Measurements from ENCODE around the gene TNFRSF8.

Gene TNFRSF8

DNA sequence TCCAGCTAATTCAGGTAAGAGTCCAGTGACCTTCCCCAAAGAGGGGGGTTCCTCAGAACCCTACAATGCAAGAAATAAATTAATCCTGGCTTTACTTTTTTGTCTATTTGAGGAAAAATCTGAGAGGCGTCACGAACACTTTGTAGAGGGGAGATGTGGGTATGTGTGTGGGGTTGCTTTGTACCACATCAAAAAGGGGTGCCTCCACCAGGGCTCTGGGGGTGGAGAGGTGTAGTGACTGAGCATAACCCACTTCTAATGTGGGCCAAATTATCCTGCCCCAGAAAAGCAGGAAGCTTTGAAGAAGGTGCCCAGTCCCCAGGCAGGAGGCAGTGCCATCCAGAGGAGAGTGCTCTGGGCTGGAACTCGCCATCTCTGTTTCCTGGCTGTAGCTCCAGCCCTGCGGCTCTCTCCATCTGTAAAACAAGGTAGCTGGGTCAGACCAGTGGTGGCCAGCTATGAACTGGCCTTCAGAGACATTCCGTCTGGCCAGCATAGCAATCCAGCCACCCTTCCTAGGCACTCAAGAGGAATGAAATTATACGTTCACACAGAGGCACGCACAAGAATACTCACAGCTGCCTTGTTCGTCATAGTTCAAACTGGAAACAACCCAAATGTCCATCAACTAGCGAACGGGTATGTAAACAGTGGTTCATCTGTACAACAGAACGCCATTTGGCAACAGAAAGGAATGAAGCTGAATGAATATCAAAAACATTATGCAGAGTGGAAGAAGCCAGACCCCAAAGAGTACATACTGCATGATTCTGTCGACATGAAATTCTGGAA is 58.3 kb downstream of the TNFRSF8 start:
- DNase-seq (ENCODE audit: low read depth), result no peak

DNA sequence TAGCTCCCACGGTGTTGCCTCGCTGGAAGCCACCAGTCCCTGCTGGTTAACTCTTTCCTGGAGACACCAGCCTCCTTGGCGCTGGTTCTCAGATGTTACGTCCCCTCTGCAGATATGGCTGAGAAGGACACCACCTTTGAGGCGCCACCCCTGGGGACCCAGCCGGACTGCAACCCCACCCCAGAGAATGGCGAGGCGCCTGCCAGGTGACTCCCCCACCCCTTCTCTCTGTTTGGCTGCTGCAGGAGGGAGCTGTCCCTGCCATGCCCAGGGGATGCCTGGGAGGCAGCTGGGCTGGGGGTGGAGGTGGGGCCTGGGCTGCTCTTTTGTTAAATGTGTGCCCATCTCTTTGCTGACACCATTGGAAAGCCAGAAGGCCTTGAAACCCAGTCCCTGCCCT is 60.1 kb downstream of the TNFRSF8 start:
- DNase-seq (ENCODE audit: low read depth), result no peak

DNA sequence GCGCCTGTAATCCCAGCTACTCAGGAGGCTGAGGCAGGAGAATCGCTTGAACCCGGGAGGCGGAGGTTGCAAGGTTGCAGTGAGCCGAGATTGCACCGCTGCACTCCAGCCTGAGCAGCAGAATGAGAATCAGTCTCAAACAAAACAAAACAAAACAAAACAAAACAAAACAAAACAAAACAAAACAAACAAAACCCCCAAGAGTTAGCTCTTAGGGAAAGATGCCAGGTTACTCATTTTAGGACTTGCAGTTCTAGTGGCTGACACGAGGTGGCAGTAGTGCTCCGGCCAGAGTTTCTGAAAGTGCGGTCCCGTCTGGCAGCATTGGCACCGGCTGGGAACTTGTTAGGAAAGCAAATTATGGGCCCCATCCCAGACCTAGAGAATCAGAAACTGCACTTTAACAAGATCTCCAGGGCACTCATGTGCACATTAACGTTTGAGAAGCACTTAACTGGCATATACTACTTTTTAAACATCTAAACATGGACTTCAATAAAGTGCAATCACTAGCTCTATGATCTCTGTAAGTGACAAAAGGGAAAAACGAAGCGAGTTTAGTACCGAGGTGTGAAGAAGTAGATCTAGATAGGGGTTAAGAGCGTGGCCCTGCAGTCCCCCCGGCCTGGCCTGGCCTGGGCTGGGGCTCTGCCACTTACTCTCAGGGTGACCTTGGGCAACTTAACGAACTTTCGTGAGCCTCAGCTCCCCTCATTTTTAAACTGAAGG is 61.8 kb downstream of the TNFRSF8 start:
- DNase-seq (ENCODE audit: low read depth), result peak; percentile 68

DNA sequence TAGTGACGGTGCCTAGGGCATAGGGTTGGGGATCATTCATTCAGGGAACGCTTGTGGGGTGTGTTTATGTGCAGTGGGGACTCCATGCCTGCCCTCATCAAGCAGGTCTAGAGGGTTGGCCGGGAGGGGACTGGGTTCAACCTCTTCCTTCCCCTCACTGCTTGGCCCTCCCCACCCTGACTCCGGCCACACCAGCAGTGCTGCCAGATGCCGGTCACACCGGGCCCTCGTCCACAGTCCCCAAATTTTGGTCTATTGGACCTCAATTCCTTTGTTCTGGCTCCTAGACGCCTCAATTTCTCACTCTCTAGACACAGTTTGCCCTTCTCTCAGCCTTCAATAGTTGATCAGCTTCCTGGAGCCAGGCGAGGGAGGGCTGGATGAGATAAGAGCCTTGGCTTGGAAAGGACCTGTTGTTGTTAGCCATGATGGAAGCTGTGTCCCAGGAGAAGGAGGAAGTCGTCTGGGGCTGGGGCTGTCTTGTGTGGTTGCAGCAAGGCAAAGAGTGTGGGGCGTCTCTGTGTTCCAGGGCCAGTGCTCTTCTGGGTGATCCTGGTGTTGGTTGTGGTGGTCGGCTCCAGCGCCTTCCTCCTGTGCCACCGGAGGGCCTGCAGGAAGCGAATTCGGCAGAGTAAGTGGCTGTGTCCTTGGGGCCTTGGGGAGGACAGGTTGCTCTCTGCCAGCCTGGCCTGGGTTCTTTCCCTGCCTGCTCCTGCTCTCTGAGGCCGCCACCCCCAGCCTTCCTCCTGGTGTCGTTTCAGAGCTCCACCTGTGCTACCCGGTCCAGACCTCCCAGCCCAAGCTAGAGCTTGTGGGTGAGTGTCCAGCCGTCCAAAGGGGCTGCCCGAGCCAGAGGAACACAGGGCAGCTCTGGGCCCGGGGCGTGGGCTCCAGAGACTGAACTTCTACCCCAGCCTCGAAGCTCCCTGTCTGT is 62.6 kb downstream of the TNFRSF8 start:
- DNase-seq (ENCODE audit: low read depth), result no peak

DNA sequence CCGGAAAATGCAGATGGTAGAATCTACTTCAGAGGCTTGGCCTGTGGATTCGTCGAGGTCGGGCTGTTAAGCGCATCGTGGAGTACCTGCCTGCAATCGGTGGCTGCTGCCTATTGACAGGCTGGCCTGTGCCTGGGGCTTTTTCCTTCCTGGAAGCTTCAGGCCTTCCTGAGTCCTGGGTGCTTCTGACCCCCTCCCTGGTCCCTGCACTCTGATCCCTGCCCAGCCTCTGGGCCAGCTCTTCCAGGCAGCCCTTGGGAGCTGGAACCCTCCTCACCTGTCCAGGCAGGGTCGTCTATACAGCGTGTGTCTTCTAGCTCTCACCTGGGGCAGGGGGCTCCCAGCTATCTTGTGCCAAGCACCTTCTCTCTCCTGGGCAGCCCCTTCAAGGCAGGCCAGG is 63.7 kb downstream of the TNFRSF8 start:
- DNase-seq (ENCODE audit: low read depth), result no peak

DNA sequence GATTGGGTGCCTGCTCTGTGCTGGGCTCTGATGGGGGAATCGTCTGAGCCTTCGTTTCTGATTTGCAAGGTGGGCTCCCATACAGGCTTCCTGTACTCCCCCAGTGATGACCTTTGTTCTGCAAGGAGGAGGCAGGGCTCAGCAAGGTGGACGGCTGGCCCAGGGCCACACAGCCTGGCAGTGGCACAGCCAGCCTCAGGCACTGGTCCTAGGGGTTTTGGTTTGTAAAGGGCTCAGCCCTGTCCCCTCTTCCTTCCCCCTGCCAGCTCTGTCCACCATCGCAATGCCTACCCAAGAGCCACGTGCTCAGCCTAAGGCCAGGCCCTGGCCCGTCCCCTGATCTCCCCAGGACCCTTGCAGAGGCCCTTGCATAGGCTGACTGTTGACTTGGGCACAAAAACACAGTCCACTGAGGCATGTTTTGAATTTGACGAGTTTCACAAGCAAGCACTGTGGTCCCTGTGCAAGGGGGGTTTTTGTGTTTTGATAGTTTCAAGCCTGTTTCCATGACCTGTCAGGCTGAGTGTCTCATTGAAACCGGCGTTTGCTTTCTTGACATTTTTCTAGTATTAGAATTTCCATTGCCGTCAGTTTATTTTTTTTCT is 64.2 kb downstream of the TNFRSF8 start:
- no peak for DNase-seq (ENCODE audit: low read depth)

DNA sequence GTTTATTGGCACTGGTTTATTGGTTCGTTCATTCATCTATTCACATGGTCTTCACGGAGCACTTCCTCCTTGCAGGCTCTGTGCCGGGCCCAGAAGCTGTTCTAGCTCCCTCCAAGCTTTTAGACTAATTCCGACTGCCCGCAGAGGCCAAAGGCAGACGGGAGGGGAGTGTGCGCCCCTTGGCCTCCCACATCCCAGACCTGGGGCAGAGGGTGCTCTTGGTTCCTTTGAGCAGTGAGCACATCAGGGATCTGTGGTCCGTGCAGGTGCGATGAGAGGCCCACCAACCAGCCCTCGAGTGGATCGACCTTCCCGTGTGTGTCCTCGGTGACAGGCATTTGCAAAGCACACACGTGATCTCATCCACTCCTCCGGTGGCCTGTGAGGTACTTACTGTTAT is 65.0 kb downstream of the TNFRSF8 start:
- no peak for DNase-seq (ENCODE audit: low read depth)

DNA sequence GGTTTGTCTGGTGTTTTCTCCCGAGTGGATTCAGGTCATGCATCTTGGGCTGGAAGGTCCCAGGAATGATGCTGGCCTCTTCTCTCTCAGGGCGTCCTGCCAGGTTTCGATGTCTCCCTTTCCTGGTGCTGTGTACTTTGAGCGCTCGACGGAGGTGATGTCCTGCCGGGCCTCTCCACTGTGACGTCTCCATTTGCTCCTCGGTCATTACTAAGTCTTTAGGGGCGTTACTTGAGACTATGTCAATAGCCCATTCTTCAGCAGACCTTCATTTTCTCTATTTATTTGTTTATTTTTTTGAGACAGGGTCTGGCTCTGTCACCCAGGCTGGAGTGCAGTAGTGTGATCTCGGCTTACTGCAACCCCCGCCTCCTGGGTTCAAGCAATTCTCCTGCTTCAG is 66.5 kb downstream of the TNFRSF8 start:
- no peak for DNase-seq (ENCODE audit: low read depth)

DNA sequence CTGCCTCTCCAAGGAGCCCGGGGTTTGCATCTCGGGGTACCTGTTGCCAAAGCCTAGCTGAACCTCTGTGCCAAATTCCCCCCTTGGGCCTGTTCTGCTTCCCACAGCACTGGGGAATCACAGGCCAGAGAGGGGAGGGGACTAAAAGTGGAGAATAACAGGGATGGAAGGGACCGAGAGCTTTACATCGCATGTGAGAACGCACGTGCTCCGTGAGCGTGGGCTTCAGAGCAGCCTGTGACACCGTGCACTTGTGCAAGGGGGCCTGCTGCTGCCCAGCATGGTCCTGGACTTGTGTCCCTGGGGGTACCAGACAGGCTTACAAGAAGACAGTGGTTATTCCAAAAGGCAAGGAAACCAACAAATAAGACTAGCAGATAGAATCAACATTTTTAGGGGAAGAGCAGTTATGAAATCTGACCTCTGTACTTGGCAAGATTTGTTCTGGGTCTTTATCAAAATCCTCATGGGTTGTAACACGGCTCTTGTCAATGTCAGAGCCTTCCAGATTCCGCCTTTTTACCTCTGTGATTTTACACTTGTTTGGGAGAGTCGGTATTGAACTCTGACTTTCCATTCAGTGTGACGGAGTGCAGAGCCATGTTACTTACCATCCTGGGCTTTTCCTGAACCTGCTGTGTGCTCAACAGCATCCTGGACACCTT is 67.5 kb downstream of the TNFRSF8 start:
- DNase-seq (ENCODE audit: low read depth), result no peak

DNA sequence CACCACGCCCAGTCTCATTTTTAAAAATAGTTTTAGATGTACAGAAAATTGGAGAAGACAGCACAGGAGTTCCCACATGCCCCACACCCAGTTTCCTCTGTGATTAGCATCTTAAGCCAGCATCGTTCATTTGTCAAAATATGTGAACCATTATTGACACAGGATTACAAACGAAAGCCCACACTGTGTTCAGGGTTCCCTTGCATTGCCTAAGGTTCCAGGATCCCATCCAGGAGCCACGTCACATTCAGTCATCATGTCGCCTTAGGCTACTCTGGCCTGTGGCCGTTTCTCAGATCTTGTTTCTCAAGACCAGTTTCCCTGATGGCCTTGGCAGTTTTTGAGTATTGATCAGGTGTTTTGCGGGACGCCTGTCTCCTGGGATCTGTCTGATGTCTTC is 69.0 kb downstream of the TNFRSF8 start:
- no peak for DNase-seq (ENCODE audit: low read depth)

DNA sequence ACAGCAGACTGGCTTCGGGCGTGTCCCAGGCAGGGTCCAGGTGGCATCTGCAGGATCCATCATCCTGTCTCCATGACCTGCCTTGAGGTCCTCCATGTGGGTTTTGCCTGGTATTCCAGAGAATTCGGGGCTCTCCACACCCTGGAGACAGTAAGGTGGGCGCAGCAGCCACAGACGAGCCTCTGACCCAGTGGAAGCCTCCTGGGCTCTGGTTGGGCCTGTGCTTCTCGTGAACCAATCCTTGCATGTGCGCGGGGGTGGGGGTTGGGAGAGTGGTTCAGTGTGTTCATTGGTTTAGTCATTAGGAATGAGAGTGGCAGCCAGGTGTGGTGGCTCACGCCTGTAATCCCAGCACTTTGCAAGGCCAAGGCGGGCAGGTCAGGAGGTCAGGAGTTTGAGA is 71.6 kb downstream of the TNFRSF8 start:
- DNase-seq (ENCODE audit: low read depth), result no peak

DNA sequence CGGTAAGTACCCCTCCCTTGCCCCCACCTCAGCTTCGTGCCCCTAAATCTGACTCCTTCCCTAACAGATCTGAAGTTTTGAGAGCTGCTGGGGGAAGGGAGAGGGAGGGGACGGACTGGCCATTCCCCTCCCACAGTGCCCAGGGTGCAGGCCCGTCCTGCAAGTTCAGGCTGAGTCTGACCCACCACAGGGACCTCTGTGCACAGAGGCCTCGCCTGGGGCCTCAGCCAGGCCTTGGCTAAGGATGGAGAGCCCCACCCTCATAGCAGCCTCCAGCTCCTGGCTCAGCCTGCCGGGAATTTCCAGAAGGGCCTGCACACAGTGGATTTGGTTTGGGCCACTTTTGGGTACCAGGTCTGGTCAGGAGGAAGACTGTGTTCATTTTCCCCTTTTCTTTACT is 72.5 kb downstream of the TNFRSF8 start:
- no peak for DNase-seq (ENCODE audit: low read depth)

DNA sequence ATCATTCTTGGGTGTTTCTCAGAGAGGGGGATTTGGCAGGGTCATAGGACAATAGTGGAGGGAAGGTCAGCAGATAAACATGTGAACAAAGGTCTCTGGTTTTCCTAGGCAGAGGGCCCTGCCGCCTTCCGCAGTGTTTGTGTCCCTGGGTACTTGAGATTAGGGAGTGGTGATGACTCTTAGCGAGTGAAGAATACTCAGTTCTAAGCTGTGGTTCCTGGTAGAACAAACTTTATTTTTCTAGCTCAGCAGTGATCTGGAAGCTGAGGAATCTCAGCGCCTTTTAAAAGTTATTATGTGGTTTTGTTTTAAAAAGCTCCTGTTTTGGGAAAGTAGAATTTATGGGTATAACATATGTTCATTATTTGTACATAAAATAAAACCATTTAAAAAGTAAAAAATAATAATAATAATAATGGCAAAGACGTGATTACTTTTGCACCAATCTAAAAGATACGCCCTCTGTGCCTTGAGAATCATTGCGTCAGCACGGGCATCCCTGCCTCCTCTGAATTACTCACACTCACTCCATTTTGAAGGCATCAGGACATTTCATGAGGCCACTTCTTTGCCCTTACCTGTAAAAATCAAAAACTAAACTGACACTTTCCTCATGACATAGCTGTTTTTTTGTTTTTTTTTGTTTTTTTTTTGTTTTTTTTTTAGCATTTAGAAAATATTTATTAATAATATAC is 74.0 kb downstream of the TNFRSF8 start:
- no peak for DNase-seq (ENCODE audit: low read depth)

DNA sequence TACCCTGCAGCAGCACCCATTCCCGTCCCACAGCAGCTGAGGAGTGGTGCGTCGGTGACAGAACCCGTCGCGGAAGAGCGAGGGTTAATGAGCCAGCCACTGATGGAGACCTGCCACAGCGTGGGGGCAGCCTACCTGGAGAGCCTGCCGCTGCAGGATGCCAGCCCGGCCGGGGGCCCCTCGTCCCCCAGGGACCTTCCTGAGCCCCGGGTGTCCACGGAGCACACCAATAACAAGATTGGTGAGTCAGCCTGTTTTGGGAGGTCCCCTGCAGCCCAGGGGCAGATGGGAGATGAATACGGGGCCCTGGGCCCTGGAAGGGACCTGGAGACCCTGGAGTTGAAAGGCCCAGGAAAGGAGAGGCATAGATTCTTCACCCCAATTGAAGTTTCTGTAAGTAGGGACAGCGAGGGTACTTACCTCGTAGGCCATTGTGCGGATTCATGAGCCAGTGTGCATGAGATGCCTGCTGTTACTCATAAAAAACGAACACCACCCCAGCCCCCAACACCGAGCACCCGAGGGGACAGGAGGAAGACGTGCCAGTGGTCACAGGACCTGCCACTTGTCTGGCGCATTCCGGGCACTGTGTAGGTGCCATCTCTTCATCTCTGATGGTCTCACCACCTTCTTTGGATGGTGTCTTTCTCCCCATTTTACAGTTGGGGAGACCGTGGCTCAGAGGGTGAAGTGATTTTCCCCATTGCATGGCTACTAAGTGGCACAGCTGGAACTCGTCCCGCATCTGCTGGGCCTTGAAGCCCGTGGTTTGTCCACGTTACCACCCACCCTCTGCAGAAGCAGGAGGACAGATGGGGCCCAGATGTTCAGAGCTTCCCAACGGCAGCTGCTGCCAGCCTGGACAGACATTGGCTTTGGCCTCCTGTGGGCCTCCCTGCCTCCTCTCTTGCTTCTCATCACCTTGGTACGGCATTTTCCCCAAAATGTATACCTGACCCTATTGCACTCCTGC is 75.4 kb downstream of the TNFRSF8 start:
- DNase-seq (ENCODE audit: low read depth), result no peak

DNA sequence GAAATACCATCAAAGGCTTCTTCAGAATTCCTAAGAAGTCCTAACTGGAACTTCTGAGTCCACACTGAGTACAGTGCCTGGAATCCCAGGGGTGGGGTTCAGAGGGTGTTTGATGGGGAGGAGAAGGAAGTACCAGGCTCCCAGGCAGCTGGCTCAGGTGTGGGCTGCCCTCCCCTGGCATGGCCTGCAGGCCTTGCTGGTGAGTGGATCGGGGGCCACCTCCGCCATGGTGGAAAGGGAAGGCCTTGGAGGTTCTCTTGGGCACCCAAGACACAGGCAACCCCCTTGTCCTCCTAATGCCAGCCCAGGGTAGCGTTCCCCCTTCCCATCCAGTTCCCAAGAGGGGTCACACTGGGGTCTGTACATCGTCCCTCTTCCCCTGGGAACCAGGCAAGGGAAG is 76.9 kb downstream of the TNFRSF8 start:
- DNase-seq (ENCODE audit: low read depth), result no peak

DNA sequence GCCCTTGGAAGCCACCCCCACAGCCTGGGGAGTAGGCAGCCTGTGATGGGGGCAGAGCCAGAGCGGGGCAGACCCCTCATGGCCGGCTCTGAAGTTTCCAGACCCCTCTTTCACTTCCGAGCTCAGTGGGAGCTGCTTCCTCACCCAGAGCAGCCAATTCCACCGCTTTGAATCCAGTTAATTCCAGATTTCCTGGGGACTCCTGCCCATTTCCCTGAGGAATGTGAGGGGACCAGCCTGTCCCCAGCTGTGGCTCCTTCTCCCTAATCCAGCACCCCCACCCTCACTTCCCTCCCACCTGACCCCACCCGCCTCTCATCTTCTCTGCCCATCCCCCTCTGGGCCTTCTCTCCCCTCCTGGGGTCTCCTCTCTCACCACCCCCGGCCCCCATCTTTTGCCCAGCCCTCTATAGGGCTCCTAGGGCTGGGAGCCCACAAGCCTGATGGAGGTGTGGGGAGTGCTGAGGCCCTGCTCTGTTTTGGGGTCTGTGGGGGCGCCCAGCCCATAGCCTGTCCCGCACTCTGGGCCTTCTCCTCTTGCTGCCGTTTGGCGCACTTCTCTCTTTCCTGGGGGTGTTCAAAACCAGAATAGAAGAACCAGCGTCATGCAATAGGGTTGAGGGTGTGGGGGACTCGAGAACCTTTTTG is 77.5 kb downstream of the TNFRSF8 start:
- no peak for DNase-seq (ENCODE audit: low read depth)

DNA sequence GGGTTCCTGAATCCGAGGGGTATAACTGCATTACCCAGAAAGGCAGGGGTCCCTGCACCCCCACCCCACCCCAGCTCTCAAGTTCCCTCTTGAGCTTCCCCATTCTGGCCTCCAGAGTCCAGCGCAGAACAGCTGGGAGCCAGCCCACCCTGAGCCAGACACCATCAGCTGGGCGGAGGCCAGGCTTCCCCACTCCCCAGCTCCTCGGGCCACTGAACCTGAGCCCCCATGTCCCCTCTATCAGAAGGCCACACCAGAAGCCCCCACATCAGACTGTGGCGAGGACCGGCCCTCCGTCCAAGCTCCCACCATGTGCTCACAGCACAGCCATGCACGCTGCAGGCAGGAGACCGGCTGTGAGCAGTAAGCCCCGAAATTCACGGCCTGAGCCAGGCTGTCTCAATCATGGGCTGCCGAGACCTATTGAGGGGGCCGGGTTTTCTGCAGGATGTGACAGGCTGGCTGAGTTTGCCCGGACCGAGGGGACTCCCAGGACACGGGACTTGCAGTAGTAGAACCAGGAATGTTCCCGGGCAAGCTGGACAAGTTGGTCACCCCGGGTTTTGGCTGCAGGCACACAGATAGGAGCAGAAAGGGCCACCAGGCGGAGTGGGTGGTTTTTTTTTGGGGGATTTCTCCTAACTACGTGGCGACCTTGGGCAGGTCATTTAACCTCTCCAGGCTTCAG is 78.2 kb downstream of the TNFRSF8 start:
- DNase-seq (ENCODE audit: low read depth), result no peak

DNA sequence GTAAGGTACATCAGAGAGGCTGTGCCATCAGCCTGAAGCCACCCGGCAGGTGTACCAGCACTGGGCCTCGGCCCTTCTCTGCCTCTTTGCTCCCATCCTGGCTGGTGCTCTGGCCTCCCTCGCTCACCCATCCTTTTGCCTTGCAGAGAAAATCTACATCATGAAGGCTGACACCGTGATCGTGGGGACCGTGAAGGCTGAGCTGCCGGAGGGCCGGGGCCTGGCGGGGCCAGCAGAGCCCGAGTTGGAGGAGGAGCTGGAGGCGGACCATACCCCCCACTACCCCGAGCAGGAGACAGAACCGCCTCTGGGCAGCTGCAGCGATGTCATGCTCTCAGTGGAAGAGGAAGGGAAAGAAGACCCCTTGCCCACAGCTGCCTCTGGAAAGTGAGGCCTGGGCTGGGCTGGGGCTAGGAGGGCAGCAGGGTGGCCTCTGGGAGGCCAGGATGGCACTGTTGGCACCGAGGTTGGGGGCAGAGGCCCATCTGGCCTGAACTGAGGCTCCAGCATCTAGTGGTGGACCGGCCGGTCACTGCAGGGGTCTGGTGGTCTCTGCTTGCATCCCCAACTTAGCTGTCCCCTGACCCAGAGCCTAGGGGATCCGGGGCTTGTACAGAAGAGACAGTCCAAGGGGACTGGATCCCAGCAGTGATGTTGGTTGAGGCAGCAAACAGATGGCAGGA is 79.2 kb downstream of the TNFRSF8 start:
- DNase-seq (ENCODE audit: low read depth), result no peak
